Measurements from ENCODE around the gene TEX22.

TEX22 gene

GRCh38 chr14:105445901-105446845 lies 47.8 kb downstream of the TEX22 start:
- DNase-seq, result no peak
- intact Hi-C loops (cut with DNase I), result no loop called here

DNA sequence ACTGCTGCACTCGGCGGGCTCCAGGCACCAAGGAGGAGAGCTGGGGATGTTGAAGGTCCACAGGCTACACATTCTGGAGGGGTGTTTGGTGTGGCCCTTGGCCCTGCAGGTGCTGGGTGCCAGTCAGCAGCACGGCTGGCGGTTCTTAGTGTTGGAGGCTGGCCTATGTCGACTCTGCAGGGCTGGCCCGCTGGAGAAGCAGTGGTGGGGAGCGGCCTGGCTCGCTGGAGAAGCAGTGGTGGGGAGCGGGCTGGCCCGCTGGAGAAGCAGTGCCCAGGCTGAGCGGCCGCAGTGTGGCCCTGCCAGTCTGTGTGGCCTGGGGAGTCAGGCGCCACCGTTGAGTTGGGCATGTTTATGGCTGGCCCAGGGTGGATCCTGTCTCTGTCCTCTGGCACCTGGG lies 48.6 kb downstream of the TEX22 start:
- intact Hi-C loops (cut with DNase I), result no loop called here

DNA sequence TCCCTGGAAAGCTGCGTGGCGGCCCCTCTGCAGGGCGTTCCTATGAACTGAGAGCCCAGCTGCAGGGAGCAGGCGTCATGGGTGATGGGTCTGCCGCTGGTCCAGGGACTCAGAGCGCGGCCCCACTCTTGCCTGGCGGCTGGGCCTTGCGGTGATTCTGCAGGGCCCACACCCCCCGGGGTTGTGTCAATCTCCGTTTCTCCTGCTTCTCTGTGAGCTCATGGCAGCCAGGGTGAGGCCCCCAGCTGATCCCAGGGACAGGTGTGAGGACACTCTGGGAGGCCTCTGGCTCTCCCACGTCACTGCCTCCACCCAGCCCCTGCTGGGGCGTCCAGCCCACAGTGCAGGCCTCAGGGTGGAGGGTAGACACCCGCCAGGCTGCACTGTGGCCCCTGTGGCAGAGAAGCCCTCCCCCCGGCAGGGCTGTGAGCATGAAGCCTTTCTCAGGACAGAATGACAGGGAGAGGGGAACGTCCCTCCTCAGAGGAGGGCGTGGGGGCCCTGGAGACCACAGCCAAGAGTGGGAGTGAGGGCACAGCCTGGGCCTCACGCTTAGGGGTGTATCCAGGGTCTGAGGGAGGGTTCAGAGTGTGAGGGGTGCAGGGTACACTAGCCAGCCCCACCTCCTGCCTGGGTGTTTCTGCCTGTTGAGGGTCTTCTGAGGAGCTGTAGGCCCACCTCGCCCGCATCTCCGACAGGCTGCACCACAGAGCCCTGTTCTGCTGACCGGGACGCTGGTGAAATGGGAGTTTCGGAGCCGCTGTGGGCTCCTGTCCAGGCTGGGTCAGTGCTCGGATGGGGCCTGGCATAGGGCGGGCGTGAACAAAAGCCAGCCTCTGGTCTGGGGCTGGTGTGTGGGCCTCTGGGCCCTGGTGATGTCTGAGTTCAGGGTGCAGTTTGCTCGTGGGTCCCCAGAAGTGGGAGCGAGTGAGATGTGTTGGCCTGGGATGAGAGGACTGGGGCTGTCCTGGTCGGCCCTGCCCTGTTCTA lies 49.6 kb downstream of the TEX22 start:
- DNase-seq, result no peak
- intact Hi-C loops (cut with DNase I), result no loop called here

More for the DNA sequence above, 48.6 kb downstream of the TEX22 start:
- no peak for DNase-seq

GRCh38 chr14:105448706-105449111 lies 50.4 kb downstream of the TEX22 start:
- peak; percentile 45 to 91 (median 78) for DNase-seq
- intact Hi-C loops (cut with DNase I), result no loop called here

- intact Hi-C loops (cut with DNase I), result no loop called here
- DNase-seq, result no peak
Observed at GRCh38 chr14:105449276-105450122, 51.2 kb downstream of the TEX22 start.

DNA sequence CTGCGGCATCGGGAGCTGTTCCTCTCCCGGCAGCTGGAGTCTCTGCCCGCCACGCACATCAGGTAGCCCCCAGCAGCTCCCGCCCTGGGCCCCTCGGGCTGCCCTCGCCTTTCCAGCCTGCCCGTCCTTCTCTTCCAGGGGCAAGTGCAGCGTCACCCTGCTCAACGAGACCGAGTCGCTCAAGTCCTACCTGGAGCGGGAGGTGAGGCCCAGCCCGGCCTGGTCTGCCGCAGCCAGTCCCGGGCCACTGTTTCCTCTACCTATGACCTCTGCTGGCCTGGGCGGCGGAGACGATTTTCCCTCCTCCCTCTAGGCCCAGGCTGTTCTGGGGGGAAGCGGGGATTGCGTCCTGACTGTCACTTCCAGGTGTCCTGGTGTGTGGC lies 51.8 kb downstream of the TEX22 start:
- intact Hi-C loops (cut with DNase I), result no loop called here
- no peak for DNase-seq

DNA sequence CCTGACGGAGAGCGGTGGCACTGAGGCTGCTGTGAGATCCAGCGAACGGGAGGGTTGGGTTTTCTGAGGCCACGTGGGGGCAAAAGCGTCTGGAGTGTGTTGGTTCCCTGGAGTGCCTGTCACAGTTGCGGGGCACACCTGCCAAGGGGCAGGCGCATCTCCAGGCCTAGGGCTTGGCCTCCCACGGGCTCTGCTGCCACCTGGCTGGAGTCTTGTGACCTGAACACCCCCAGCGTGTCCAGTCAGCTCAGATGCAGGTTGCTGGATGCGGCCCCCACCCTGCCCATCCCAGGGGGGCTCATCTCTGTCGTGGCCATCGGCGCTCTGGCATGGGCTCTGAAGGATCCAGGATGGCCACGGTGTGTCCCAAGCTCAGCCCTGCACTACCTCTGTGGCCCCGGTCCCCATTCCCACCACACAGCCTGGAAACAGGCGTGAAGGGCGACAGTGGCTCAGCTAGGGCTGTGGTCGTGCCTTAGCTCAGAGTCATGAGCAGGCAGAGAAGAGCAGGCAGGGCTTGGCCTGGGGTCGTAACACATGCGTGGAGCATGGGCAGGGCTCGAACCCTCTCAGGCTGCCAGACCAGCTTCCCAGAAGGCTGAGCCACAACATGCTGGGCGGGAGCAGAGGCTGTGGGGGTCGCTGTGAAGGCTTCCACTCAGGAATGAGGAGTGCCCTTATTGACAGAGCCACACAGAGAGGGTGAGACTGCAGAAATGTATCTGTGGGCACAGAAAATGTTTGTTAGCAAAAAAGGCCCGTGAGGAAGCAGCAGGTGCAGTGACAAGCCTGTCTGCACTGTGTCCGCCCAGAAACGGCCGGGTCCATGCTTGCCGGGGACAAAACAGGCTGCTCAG lies 52.8 kb downstream of the TEX22 start:
- no peak for DNase-seq
- intact Hi-C loops (cut with DNase I), result no loop called here

- no peak for DNase-seq
- intact Hi-C loops (cut with DNase I), result no loop called here
Observed at GRCh38 chr14:105452963-105453362, 54.6 kb downstream of the TEX22 start.

DNA sequence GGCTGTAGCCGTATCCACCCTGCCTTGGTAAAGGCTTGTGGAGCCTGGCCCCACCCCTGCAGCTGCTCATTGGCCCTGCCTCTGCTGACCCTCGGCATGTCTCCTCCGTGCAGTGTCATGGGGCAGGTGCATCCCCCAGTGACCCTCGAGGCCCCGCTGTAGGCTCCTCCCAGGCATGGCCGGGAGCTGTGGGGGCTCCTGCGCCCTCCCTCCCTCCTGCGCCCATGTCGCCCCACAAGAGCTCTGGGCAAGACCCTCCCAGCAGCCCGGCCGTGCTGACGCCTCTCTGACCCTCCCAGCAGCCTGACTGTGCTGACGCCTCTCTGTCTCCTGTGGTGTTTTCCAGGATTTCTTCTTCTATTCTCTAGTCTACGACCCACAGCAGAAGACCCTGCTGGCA lies 55.5 kb downstream of the TEX22 start:
- intact Hi-C loops (cut with DNase I), result no loop called here
- no peak for DNase-seq

DNA sequence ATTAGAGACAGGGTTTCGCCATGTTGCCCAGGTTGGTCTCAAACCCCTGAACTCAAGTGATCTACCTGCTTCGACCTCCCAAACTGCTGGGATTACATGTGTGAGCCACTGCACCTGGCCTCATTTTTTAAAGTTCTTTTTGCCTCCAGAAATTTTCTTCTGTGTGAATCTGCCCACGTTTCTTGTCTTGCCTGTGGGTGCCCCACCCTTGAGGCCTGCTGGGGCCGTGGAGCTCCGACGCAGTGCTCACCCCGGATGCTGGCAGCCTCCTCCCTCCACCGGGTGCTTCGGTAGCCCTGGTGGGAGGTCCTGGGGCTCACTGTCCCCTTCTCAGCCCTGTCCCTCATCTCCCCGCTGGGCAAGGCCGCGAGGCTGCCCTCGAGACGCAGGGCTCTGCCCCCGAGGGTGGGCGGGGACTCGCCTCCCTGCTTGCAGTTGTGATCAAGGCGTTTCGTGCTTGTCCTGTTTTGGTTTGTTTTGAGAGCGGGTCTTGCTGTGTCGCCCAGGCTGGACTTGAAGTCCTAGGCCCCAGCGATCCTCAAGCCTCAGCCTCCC lies 56.8 kb downstream of the TEX22 start:
- intact Hi-C loops (cut with DNase I), result no loop called here
- DNase-seq, result peak in 20 of 42 donors; percentile 42 to 81 (median 57)

DNA sequence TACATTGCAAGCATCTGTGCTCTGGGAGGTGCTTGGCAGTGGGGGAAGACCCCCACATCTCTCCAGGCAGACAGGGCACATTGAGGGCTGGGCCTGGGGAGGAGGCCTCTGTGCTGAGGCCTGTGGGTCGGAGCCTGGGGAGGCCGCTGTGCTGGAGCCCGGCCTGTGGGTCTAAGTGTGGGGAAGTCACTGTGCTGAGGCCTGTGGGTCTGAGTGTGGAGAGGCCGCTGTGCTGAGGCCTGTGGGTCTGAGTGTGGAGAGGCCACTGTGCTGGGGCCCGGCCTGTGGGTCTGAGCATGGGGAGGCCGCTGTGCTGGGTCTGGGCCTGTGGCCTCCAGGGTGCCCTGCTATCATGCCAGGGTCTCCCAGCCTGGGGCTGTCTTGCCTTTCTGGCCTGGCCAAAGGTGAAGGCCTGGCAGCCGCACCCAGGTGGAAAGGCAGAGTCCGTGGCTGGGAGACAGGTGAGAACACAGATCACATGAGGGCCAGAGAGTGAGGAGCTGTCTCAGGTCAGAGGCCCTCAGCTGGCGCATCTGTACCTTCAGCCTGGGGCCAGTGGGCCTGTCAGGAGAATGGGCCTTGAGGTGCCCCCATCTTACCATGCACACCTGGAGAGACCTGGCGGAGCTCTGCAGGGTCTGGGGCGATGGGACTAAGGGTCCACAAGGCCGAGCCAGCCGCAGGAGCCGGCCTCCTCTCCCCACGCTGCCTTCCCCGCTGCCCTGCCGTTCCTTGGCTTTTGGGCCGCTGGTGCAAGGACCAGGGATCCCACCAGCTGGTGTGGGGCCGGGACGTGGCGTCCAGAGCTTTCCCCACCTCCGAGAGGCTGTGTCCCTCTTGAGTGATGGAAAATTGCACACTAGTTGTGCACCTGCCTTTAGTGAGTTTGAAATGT lies 57.7 kb downstream of the TEX22 start:
- peak in 1 of 42 donors; percentile 1 for DNase-seq
- intact Hi-C loops (cut with DNase I), result no loop called here

- DNase-seq, result peak in 1 of 42 donors; percentile 1
- intact Hi-C loops (cut with DNase I), result no loop called here
Observed at GRCh38 chr14:105456736-105457617, 58.6 kb downstream of the TEX22 start.

DNA sequence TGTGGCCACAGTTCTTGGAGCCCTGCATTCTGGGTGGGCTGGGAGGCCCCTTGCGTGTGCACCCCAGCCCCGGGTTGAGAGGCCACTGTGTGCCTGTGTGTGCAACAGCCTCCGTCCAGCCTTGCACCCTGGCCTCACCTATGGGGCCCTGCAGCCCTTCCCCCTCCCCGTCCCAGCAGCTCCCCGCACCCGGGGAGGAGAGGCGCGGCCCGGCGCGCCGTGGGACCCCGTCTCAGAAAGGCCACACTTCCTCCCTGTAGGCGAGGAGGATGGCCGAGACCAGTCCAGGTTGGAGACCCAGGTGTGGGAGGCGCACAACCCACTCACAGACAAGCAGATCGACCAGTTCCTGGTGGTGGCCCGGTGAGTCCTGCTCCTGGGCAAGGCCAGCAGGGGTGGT lies 59.7 kb downstream of the TEX22 start:
- DNase-seq, result no peak
- intact Hi-C loops (cut with DNase I), result no loop called here

DNA sequence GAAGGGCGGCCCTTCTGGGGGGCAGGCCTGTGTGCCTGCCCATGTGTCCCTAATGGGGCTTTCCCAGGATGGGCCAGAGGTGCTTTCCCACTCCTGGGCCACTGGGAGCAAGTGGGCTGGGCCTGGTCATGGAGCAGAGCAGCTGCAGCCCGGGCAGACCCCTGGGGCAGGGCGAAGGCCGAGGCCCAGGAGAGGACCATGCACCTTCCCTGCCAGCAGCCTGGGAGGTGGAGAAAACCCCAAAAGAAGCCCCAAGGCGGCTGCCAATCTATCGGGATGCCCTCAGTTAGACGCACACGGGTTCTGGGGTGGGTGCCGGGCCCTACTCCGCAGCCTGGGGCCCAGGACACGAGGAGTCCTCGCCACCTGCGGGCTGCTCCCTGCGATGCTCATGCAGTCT lies 60.2 kb downstream of the TEX22 start:
- DNase-seq, result no peak

GRCh38 chr14:105460116-105460515 lies 61.8 kb downstream of the TEX22 start:
- intact Hi-C loops (cut with DNase I), result no loop called here

More for the DNA sequence above, 60.2 kb downstream of the TEX22 start:
- intact Hi-C loops (cut with DNase I), result no loop called here

DNA sequence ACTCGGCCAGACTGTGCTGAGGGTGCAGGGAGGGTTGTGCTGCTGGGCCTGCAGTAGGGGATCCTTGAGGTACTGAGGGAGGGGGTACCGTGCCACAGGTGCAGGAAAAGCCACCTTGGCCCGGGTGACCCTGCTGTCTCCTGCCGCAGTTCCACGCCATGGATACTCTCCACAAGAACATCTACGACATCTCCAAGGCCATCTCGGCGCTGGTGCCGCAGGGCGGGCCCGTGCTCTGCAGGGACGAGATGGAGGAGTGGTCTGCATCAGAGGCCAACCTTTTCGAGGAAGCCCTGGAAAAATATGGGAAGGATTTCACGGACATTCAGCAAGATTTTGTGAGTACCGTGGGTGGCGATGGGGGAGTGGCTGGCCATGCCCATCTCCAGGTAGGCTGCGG lies 62.3 kb downstream of the TEX22 start:
- DNase-seq, result no peak
- intact Hi-C loops (cut with DNase I), result no loop called here

More at GRCh38 chr14:105460116-105460515, 61.8 kb downstream of the TEX22 start:
- no peak for DNase-seq

Measured in head of caudate nucleus (tissue), 42 donors.